ENCODE data around the gene DHH. TPM values are rescaled to one million over a fixed set of nuclear protein-coding genes. Genes with fewer than 3 reads are reported as not detected.

The DHH gene
- total and polyA plus RNA-seq, 10 of the 15 experiments (the other 5 are each of a cell fraction or from before 2014, with no cell fraction given): 0.01 TPM; not detected in 9

DNA sequence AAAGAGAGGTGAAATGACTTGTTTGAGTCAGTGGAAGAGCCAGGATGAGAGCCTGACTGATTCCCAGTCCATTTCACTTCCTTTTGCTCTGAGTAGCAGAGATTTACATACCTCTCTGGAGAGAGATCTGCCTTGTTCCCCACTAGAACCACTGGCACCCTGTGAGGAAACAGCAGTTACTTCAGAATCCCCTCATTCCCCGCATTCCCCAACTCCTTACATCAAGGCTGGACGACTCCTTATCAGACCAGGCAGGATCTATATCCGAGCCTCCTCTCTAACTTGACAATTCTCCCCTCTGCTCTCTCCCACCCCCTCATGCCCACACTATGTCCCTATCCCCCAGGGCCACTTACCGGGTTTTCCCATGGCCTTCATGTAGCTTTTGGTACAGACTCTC lies 28.5 kb downstream of the DHH start:
- POLR2A ChIA-PET: interaction anchor here (1.1 to 1.7 kb wide), 2 partner anchors 8 to 22 kb away, joined by 3 to 8 read pairs; no protein-coding TSS in a partner anchor
- H3K4me2 ChIP-seq (ENCODE audit: control insufficient read depth, insufficient read depth): no peak overlapping the region
- H4K20me1 ChIP-seq (ENCODE audit: control insufficient read depth, insufficient read depth): no peaks in the 10 kb centered on the region
- H3K79me2 ChIP-seq (ENCODE audit: control insufficient read depth, insufficient read depth, low read length): peaks cover 12% of the 10 kb centered on the region
- RAD21 ChIA-PET (ENCODE audit: unreplicated experiment): interaction anchor here (0.7 to 4.3 kb wide), 4 partner anchors 22 to 251 kb away, joined by 3 to 66 read pairs (median 34); partner anchors contain the start of genes DHH and TUBA1B
- WGBS (ENCODE audit: insufficient coverage, insufficient replicate concordance, low lambda C conversion rate, missing lambda C conversion rate): 74% methylated on average over 4 of the region's 4 CpGs
- no peak for FAIRE-seq
- DNase-seq (ENCODE audit: low read depth, low spot score): no peak
- H3K4me3 ChIP-seq: no peak overlapping the region
- H2AFZ ChIP-seq (ENCODE audit: control insufficient read depth, low read depth, low read length): no peak overlapping the region
- CTCF ChIA-PET: interaction anchor here (1.4 to 12.5 kb wide), 6 partner anchors 9 to 65 kb away, joined by 3 to 254 read pairs (median 34); partner anchors contain the start of genes DHH and TUBA1B
- SMC1A ChIA-PET (ENCODE audit: uncharacterized antibody, unreplicated experiment): interaction anchor here (1.4 to 6.7 kb wide), 3 partner anchors 10 to 28 kb away, joined by 3 to 82 read pairs (median 64); partner anchors contain the start of gene DHH
- no peak for ATAC-seq
- no peaks in the 10 kb centered on the region for H3K27me3 ChIP-seq (replicated peaks in 1 of 2; ENCODE audit: control insufficient read depth in 2 of 2, insufficient read depth in 2 of 2, low read length in 1 of 2)
- H3K36me3 ChIP-seq (ENCODE audit: control insufficient read depth in 2 of 2, insufficient read depth in 2 of 2, low read length in 1 of 2): no peaks in the 10 kb centered on the region
- H3K4me1 ChIP-seq (ENCODE audit: control insufficient read depth, insufficient read depth, low read length): peaks cover 4% of the 10 kb centered on the region
- no peaks in the 10 kb centered on the region for H3K9me3 ChIP-seq (replicated peaks; ENCODE audit: control insufficient read depth, insufficient read depth, low read length)
- no peak overlapping the region for H3K27ac ChIP-seq (ENCODE audit: control insufficient read depth, insufficient read depth)
- in situ Hi-C loops (cut with MboI) (loop anchor here (10.0 kb wide), 1 partner anchor 169 kb away; no protein-coding TSS in a partner anchor), intact Hi-C loops (cut with micrococcal nuclease; ENCODE audit: unreplicated experiment) (no loop called here)
- no TSS peak for BruUV-seq (replicated peaks)
- no peak for TF ChIP-seq SMARCA5 (IDR thresholded peaks at IDR 0.05)
- TF ChIP-seq SMAD1 (IDR thresholded peaks at IDR 0.05; ENCODE audit: low read depth, partially characterized antibody): no peak
- no peak for TF ChIP-seq PML (IDR thresholded peaks at IDR 0.05; ENCODE audit: low read length)
- TF ChIP-seq MTA2 (IDR thresholded peaks at IDR 0.05; ENCODE audit: low read depth): no peak
- no peak for TF ChIP-seq SIX5 (IDR thresholded peaks at IDR 0.05; ENCODE audit: low read depth, low read length, severe bottlenecking)
- no peak for TF ChIP-seq ZNF384 (IDR thresholded peaks at IDR 0.05; ENCODE audit: borderline replicate concordance, low read depth, low read length)
- no peak for TF ChIP-seq WRNIP1 (IDR thresholded peaks at IDR 0.05; ENCODE audit: borderline replicate concordance, low read depth, low read length)
- TF ChIP-seq, protein P1, sequence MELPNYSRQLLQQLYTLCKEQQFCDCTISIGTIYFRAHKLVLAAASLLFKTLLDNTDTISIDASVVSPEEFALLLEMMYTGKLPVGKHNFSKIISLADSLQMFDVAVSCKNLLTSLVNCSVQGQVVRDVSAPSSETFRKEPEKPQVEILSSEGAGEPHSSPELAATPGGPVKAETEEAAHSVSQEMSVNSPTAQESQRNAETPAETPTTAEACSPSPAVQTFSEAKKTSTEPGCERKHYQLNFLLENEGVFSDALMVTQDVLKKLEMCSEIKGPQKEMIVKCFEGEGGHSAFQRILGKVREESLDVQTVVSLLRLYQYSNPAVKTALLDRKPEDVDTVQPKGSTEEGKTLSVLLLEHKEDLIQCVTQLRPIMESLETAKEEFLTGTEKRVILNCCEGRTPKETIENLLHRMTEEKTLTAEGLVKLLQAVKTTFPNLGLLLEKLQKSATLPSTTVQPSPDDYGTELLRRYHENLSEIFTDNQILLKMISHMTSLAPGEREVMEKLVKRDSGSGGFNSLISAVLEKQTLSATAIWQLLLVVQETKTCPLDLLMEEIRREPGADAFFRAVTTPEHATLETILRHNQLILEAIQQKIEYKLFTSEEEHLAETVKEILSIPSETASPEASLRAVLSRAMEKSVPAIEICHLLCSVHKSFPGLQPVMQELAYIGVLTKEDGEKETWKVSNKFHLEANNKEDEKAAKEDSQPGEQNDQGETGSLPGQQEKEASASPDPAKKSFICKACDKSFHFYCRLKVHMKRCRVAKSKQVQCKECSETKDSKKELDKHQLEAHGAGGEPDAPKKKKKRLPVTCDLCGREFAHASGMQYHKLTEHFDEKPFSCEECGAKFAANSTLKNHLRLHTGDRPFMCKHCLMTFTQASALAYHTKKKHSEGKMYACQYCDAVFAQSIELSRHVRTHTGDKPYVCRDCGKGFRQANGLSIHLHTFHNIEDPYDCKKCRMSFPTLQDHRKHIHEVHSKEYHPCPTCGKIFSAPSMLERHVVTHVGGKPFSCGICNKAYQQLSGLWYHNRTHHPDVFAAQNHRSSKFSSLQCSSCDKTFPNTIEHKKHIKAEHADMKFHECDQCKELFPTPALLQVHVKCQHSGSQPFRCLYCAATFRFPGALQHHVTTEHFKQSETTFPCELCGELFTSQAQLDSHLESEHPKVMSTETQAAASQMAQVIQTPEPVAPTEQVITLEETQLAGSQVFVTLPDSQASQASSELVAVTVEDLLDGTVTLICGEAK (IDR thresholded peaks at IDR 0.05; ENCODE audit: borderline replicate concordance): no peak
- H3K9ac ChIP-seq (ENCODE audit: control insufficient read depth, insufficient read depth, low read length): no peak overlapping the region
